OCI-LY1 (cell line): Measurements from ENCODE around the gene DDX31.
A peak's percentile ranks its signal among the peaks of the same experiment; 100 is the strongest.

ENCODE experiments used
- H2AFZ ChIP-seq: fragments of 200-600 bp; sonication (generic), shearing (Covaris generic); 2 replicates; pipeline ENCODE4 v1.6.0; 2014; ENCODE audit warnings: antibody characterized with exemption, mild to moderate bottlenecking, low read length
- H3F3A ChIP-seq: fragments of 200-600 bp; sonication (generic), shearing (Covaris generic); 2 replicates; pipeline ENCODE4 v1.6.0; 2014; ENCODE audit warnings: mild to moderate bottlenecking, antibody characterized with exemption, low read length, moderate library complexity; ENCODE audit not compliant: insufficient read depth
- H3K27ac ChIP-seq: fragments of 200-600 bp; sonication (generic); 2 replicates; pipeline ENCODE4 v1.5.1; 2014; ENCODE audit warnings: low read length, mixed run types, mild to moderate bottlenecking, low read depth; ENCODE audit not compliant: poor library complexity, severe bottlenecking
- H3K27me3 ChIP-seq: fragments of 200-600 bp; sonication (generic); 2 replicates; pipeline ENCODE4 v1.6.0; 2014; ENCODE audit warnings: antibody characterized with exemption, mild to moderate bottlenecking, low read length, moderate library complexity; ENCODE audit not compliant: insufficient read depth
- H3K36me3 ChIP-seq: fragments of 200-600 bp; sonication (generic); 2 replicates; pipeline ENCODE4 v1.6.1; 2014; ENCODE audit warnings: mild to moderate bottlenecking, antibody characterized with exemption, low read length, moderate library complexity, mixed read lengths; ENCODE audit not compliant: insufficient read depth
- H3K4me1 ChIP-seq: fragments of 200-600 bp; sonication (generic); 2 replicates; pipeline ENCODE4 v1.5.1; 2014; ENCODE audit warnings: mild to moderate bottlenecking, low read length, moderate library complexity; ENCODE audit not compliant: insufficient read depth, severe bottlenecking
- H3K4me2 ChIP-seq: fragments of 200-600 bp; sonication (generic), shearing (Covaris generic); 2 replicates; pipeline ENCODE4 v1.6.1; 2014; ENCODE audit warnings: low read length
- H3K4me3 ChIP-seq: fragments of 200-600 bp; sonication (generic); 2 replicates; pipeline ENCODE4 v1.5.1; 2014; ENCODE audit warnings: low read length, low read depth, mild to moderate bottlenecking, mixed read lengths; ENCODE audit not compliant: poor library complexity, severe bottlenecking
- H3K79me2 ChIP-seq: fragments of 200-600 bp; shearing (Covaris generic); 2 replicates; pipeline ENCODE4 v1.6.1; 2016; ENCODE audit warnings: mixed run types, low read length, mixed read lengths; ENCODE audit not compliant: insufficient read depth
- H3K9ac ChIP-seq: fragments of 200-600 bp; sonication (generic), shearing (Covaris generic); 2 replicates; pipeline ENCODE4 v1.6.1; 2014; ENCODE audit warnings: mild to moderate bottlenecking, low read length, mixed read lengths
- H3K9me2 ChIP-seq: fragments of 200-600 bp; sonication (generic), shearing (Covaris generic); 2 replicates; pipeline ENCODE4 v1.6.1; 2014; ENCODE audit warnings: low read depth, mild to moderate bottlenecking, low read length, mixed read lengths
- H3K9me3 ChIP-seq: fragments of 200-600 bp; shearing (Covaris generic); 2 replicates; pipeline ENCODE4 v1.6.1; 2014; ENCODE audit warnings: low read length, mixed read lengths
- H4K20me1 ChIP-seq: fragments of 200-600 bp; sonication (generic), shearing (Covaris generic); 2 replicates; pipeline ENCODE4 v1.6.0; 2016; ENCODE audit warnings: mild to moderate bottlenecking, low read length; ENCODE audit not compliant: insufficient read depth
- CTCF ChIP-seq: fragments of 200-600 bp; sonication (generic), shearing (Covaris generic); IDR thresholded peaks from 2 replicates; pipeline ENCODE4 v1.5.1; 2017; ENCODE audit warnings: mild to moderate bottlenecking, antibody characterized with exemption, low read length, moderate library complexity, mixed read lengths
- EZH2 ChIP-seq: fragments of 200-600 bp; sonication (generic), shearing (Covaris generic); IDR thresholded peaks from 2 replicates; pipeline ENCODE4 v1.8.0; 2017; ENCODE audit warnings: borderline replicate concordance, mixed run types, mild to moderate bottlenecking, antibody characterized with exemption, low read length, moderate library complexity, mixed read lengths

The DDX31 gene

GRCh38 chr9:132673355-132673754 lies 3.6 kb upstream of the DDX31 start:
- Histone ChIP-seq H3K27me3 (no peaks in the 10 kb centered on the region), H3F3A (no peaks in the 10 kb centered on the region), H2AFZ (no peak overlapping the region), H3K4me2 (0 out of 2 replicates have a peak overlapping the region, but pooled peaks have one; percentile 0), H3K9me2 (no peaks in the 10 kb centered on the region), H3K4me1 (peaks cover 21% of the 10 kb centered on the region), H3K9ac (no peak overlapping the region), H3K9me3 (no peaks in the 10 kb centered on the region), H3K36me3 (peaks cover 26% of the 10 kb centered on the region), H3K27ac (no peak overlapping the region), H4K20me1 (no peaks in the 10 kb centered on the region), H3K79me2 (peaks cover 65% of the 10 kb centered on the region), H3K4me3 (no peak overlapping the region)
- TF ChIP-seq EZH2 (no peak), CTCF (no peak)

GRCh38 chr9:132672413-132672690 lies 2.6 kb upstream of the DDX31 start:
- H3F3A ChIP-seq = no peaks in the 10 kb centered on the region
- H4K20me1 ChIP-seq = no peaks in the 10 kb centered on the region
- no peak overlapping the region for H2AFZ ChIP-seq
- no peak overlapping the region for H3K9ac ChIP-seq
- H3K9me3 ChIP-seq = no peaks in the 10 kb centered on the region
- H3K4me3 ChIP-seq = peak overlapping the region; percentile 81
- H3K79me2 ChIP-seq = peaks cover 72% of the 10 kb centered on the region
- peaks cover 18% of the 10 kb centered on the region for H3K36me3 ChIP-seq
- TF ChIP-seq CTCF (no peak), EZH2 (no peak)
- H3K4me1 ChIP-seq = peaks cover 21% of the 10 kb centered on the region
- H3K9me2 ChIP-seq = no peaks in the 10 kb centered on the region
- H3K4me2 ChIP-seq = peak overlapping the region; percentile 69
- H3K27ac ChIP-seq = no peak overlapping the region
- no peaks in the 10 kb centered on the region for H3K27me3 ChIP-seq

GRCh38 chr9:132671620-132672412 lies 2.0 kb upstream of the DDX31 start:
- H3K4me3 ChIP-seq = peak overlapping the region; percentile 81
- peaks cover 21% of the 10 kb centered on the region for H3K4me1 ChIP-seq
- H3K9ac ChIP-seq = peak overlapping the region; percentile 86; the same call in 1 of the 2 replicates
- TF ChIP-seq CTCF = no peak
- TF ChIP-seq EZH2 = no peak
- H4K20me1 ChIP-seq = no peaks in the 10 kb centered on the region
- H3K27ac ChIP-seq = no peak overlapping the region
- H3K27me3 ChIP-seq = no peaks in the 10 kb centered on the region
- no peaks in the 10 kb centered on the region for H3K9me2 ChIP-seq
- H3K36me3 ChIP-seq = peaks cover 18% of the 10 kb centered on the region
- H3K9me3 ChIP-seq = no peaks in the 10 kb centered on the region
- H2AFZ ChIP-seq = no peak overlapping the region
- peaks cover 70% of the 10 kb centered on the region for H3K79me2 ChIP-seq
- peak overlapping the region; percentile 69 for H3K4me2 ChIP-seq
- no peaks in the 10 kb centered on the region for H3F3A ChIP-seq
